SK-N-MC (cell line): Measurements from ENCODE around the gene DCDC2B.

ENCODE experiments used
- DNase-seq: peaks from one replicate; pipeline ENCODE4 v3.0.0-alpha.2; 2011; ENCODE audit warnings: low read depth, low spot score
- H3K27ac ChIP-seq: fragments of 200-600 bp; sonication (generic); 2 replicates; pipeline ENCODE4 v1.5.1; 2016; ENCODE audit warnings: mixed run types
- H3K36me3 ChIP-seq: fragments of 200-600 bp; sonication (generic); 2 replicates; pipeline ENCODE4 v1.6.1; 2017; ENCODE audit warnings: antibody characterized with exemption, low read length, mixed read lengths; ENCODE audit not compliant: insufficient read depth
- H3K4me3 ChIP-seq: fragments of 200-600 bp; sonication (generic); 2 replicates; pipeline ENCODE4 v1.5.1; 2016
- H3K9ac ChIP-seq: fragments of 200-600 bp; sonication (generic); 2 replicates; pipeline ENCODE4 v1.8.0; 2017; ENCODE audit warnings: mixed run types, mixed read lengths; ENCODE audit not compliant: insufficient read length
- H3K9me3 ChIP-seq: fragments of 200-600 bp; sonication (generic); 2 replicates; pipeline ENCODE4 v1.6.1; 2017; ENCODE audit warnings: low read depth, mild to moderate bottlenecking, antibody characterized with exemption, low read length, moderate library complexity, mixed read lengths
- EZH2 ChIP-seq: fragments of 200-600 bp; sonication (generic); IDR thresholded peaks from one replicate; pipeline ENCODE4 v1.6.1; 2017; ENCODE audit warnings: antibody characterized with exemption
- FOXP2 ChIP-seq: optimal IDR thresholded peaks from 2 replicates; pipeline ENCODE3; 2011; ENCODE audit warnings: mild to moderate bottlenecking, moderate library complexity; ENCODE audit not compliant: insufficient read depth; ENCODE audit errors: extremely low read length, control extremely low read depth
- POLR2AphosphoS5 ChIP-seq: IDR thresholded peaks from 2 replicates; pipeline ENCODE4 v1.6.1; 2012; ENCODE audit warnings: mild to moderate bottlenecking, low read depth, low read length, borderline replicate concordance

The DCDC2B gene

GRCh38 chr1:32179443-32180185 lies 29.3 kb upstream of the DCDC2B start, which contains the start of gene TXLNA:
TSS of gene TXLNA (plus strand) at chr1:32179675. CDS start at chr1:32180346, 671 bp downstream.
- H3K9me3 ChIP-seq: no peaks in the 10 kb centered on the region
- peaks cover 3% of the 10 kb centered on the region; the same call in 1 of the 2 replicates for H3K36me3 ChIP-seq
- no peak for DNase-seq
- peak within 1 kb of the TSS; percentile 79 for H3K4me3 ChIP-seq
- peak within 1 kb of the TSS; percentile 80 for H3K27ac ChIP-seq
- H3K9ac ChIP-seq: peak within 1 kb of the TSS; percentile 88
- TF ChIP-seq EZH2 (no peak), POLR2AphosphoS5 (peak; percentile 80; the same call in 1 of the 2 replicates)

GRCh38 chr1:32180186-32181060 lies 28.5 kb upstream of the DCDC2B start:
- peak overlapping the region; percentile 88 for H3K9ac ChIP-seq
- peaks cover 7% of the 10 kb centered on the region for H3K36me3 ChIP-seq
- no peak for DNase-seq
- peak overlapping the region; percentile 80 for H3K27ac ChIP-seq
- H3K9me3 ChIP-seq: no peaks in the 10 kb centered on the region
- no peak for TF ChIP-seq POLR2AphosphoS5
- TF ChIP-seq FOXP2: no peak
- TF ChIP-seq EZH2: no peak
- peak overlapping the region; percentile 79 for H3K4me3 ChIP-seq

GRCh38 chr1:32181065-32181464 lies 27.8 kb upstream of the DCDC2B start:
- peak overlapping the region; percentile 80; the same call in 1 of the 2 replicates for H3K27ac ChIP-seq

GRCh38 chr1:32181563-32181962 lies 27.3 kb upstream of the DCDC2B start:
- Histone ChIP-seq H3K9ac (no peak overlapping the region), H3K27ac (no peak overlapping the region; the same call in 1 of the 2 replicates), H3K4me3 (no peak overlapping the region), H3K36me3 (peaks cover 8% of the 10 kb centered on the region), H3K9me3 (no peaks in the 10 kb centered on the region)
- DNase-seq: no peak
- TF ChIP-seq EZH2: no peak
- no peak for TF ChIP-seq FOXP2
- TF ChIP-seq POLR2AphosphoS5: no peak

More at GRCh38 chr1:32181065-32181464, 27.8 kb upstream of the DCDC2B start:
- Histone ChIP-seq H3K4me3 (peak overlapping the region; percentile 79), H3K36me3 (peaks cover 7% of the 10 kb centered on the region), H3K9me3 (no peaks in the 10 kb centered on the region), H3K9ac (peak overlapping the region; percentile 88)
- TF ChIP-seq EZH2: no peak
- TF ChIP-seq POLR2AphosphoS5: no peak
- no peak for TF ChIP-seq FOXP2
- DNase-seq: no peak

- no peak for DNase-seq
- TF ChIP-seq FOXP2 (no peak), EZH2 (no peak), POLR2AphosphoS5 (no peak)
- Histone ChIP-seq H3K36me3 (peaks cover 9% of the 10 kb centered on the region), H3K4me3 (no peak overlapping the region), H3K27ac (no peak overlapping the region), H3K9ac (no peak overlapping the region), H3K9me3 (no peaks in the 10 kb centered on the region)
Measured at GRCh38 chr1:32182060-32182459, 26.8 kb upstream of the DCDC2B start.

- Histone ChIP-seq H3K9ac (no peak overlapping the region), H3K36me3 (peaks cover 17% of the 10 kb centered on the region)
Measured at GRCh38 chr1:32184650-32185049, 24.2 kb upstream of the DCDC2B start.

GRCh38 chr1:32186077-32186476 lies 22.8 kb upstream of the DCDC2B start:
- Histone ChIP-seq H3K36me3 (peaks cover 29% of the 10 kb centered on the region), H3K4me3 (no peak overlapping the region), H3K9me3 (no peaks in the 10 kb centered on the region), H3K27ac (peak overlapping the region; percentile 4), H3K9ac (peak overlapping the region; percentile 45)
- no peak for DNase-seq
- TF ChIP-seq EZH2 (no peak), FOXP2 (no peak), POLR2AphosphoS5 (no peak)

More at GRCh38 chr1:32184650-32185049, 24.2 kb upstream of the DCDC2B start:
- Histone ChIP-seq H3K9me3 (no peaks in the 10 kb centered on the region), H3K27ac (no peak overlapping the region), H3K4me3 (no peak overlapping the region)
- no peak for DNase-seq
- TF ChIP-seq FOXP2 (no peak), EZH2 (no peak), POLR2AphosphoS5 (no peak)

- Histone ChIP-seq H3K9me3 (no peaks in the 10 kb centered on the region), H3K36me3 (peaks cover 32% of the 10 kb centered on the region), H3K4me3 (no peak overlapping the region), H3K27ac (peak overlapping the region; percentile 4; the same call in 1 of the 2 replicates), H3K9ac (no peak overlapping the region)
- no peak for TF ChIP-seq POLR2AphosphoS5
- no peak for TF ChIP-seq FOXP2
- TF ChIP-seq EZH2: no peak
- no peak for DNase-seq
Measured at GRCh38 chr1:32186491-32186890, 22.4 kb upstream of the DCDC2B start.
